ENCODE measurements around the gene IGFLR1. TPM values are rescaled to one million over a fixed set of nuclear protein-coding genes. Genes with fewer than 3 reads are reported as not detected.
"Not testable (repeated sequence)": the region's sequence is repeated elsewhere in the genome, so short reads cannot be mapped to it uniquely, and the experiment has no call there.

Gene IGFLR1
- total RNA-seq, 6 experiments from 2014 or later: 0.76 to 2.8 (median 1.4) TPM

- no peak for TF ChIP-seq CTCF (IDR thresholded peaks at IDR 0.05)
- no peak for DNase-seq
- H3K36me3 Mint-ChIP-seq (ENCODE audit: low read depth): peaks cover 12% of the 10 kb centered on the region
- no peaks in the 10 kb centered on the region for H3K9me3 Mint-ChIP-seq
- no peak overlapping the region for H3K27ac Mint-ChIP-seq
- no peak overlapping the region for H3K4me3 Mint-ChIP-seq
- no peaks in the 10 kb centered on the region for H3K4me1 Mint-ChIP-seq (ENCODE audit: low read depth)
- H3K27me3 Mint-ChIP-seq (ENCODE audit: insufficient read depth): peaks cover 2% of the 10 kb centered on the region; the same call in 1 of the 2 replicates
Measured at GRCh38 chr19:35727956-35728706, 14.1 kb downstream of the IGFLR1 start.

- Mint-ChIP-seq H3K9me3 (no peaks in the 10 kb centered on the region), H3K4me1 (ENCODE audit: low read depth) (no peaks in the 10 kb centered on the region), H3K4me3 (no peak overlapping the region), H3K36me3 (ENCODE audit: low read depth) (peaks cover 12% of the 10 kb centered on the region), H3K27me3 (ENCODE audit: insufficient read depth) (peaks cover 2% of the 10 kb centered on the region; the same call in 1 of the 2 replicates), H3K27ac (no peak overlapping the region)
- TF ChIP-seq CTCF (IDR thresholded peaks at IDR 0.05): no peak
- no peak for DNase-seq
Measured at GRCh38 chr19:35727053-35727955, 14.9 kb downstream of the IGFLR1 start.

GRCh38 chr19:35725216-35725861 lies 16.9 kb downstream of the IGFLR1 start:
- H3K36me3 Mint-ChIP-seq (ENCODE audit: low read depth): peaks cover 10% of the 10 kb centered on the region
- no peak overlapping the region for H3K27ac Mint-ChIP-seq
- no peaks in the 10 kb centered on the region for H3K4me1 Mint-ChIP-seq (ENCODE audit: low read depth)
- TF ChIP-seq CTCF (IDR thresholded peaks at IDR 0.05): no peak
- DNase-seq: no peak
- peaks cover 2% of the 10 kb centered on the region; the same call in 1 of the 2 replicates for H3K27me3 Mint-ChIP-seq (ENCODE audit: insufficient read depth)
- no peak overlapping the region for H3K4me3 Mint-ChIP-seq
- no peaks in the 10 kb centered on the region for H3K9me3 Mint-ChIP-seq

GRCh38 chr19:35724560-35724959 lies 17.7 kb downstream of the IGFLR1 start:
- no peak overlapping the region for H3K27ac Mint-ChIP-seq

GRCh38 chr19:35724132-35724531 lies 18.1 kb downstream of the IGFLR1 start:
- not testable (repeated sequence) for H3K36me3 Mint-ChIP-seq (ENCODE audit: low read depth); H3K9me3 Mint-ChIP-seq; DNase-seq; H3K4me1 Mint-ChIP-seq (ENCODE audit: low read depth); H3K27me3 Mint-ChIP-seq (ENCODE audit: insufficient read depth); H3K27ac Mint-ChIP-seq; H3K4me3 Mint-ChIP-seq

More at GRCh38 chr19:35724560-35724959, 17.7 kb downstream of the IGFLR1 start:
- Mint-ChIP-seq H3K27me3 (ENCODE audit: insufficient read depth) (peaks cover 2% of the 10 kb centered on the region; the same call in 1 of the 2 replicates), H3K4me1 (ENCODE audit: low read depth) (peaks cover 1% of the 10 kb centered on the region), H3K9me3 (no peaks in the 10 kb centered on the region), H3K36me3 (ENCODE audit: low read depth) (peaks cover 8% of the 10 kb centered on the region; the same call in 1 of the 2 replicates), H3K4me3 (no peak overlapping the region)
- DNase-seq: no peak
- no peak for TF ChIP-seq CTCF (IDR thresholded peaks at IDR 0.05)
